Globus pallidus (tissue), 1 donor: ENCODE measurements around the gene L1CAM.

Source experiments
- DNase-seq: peaks from one replicate; pipeline ENCODE4 v3.0.0-alpha.2; 2015; ENCODE audit warnings: low spot score

Gene L1CAM

DNA sequence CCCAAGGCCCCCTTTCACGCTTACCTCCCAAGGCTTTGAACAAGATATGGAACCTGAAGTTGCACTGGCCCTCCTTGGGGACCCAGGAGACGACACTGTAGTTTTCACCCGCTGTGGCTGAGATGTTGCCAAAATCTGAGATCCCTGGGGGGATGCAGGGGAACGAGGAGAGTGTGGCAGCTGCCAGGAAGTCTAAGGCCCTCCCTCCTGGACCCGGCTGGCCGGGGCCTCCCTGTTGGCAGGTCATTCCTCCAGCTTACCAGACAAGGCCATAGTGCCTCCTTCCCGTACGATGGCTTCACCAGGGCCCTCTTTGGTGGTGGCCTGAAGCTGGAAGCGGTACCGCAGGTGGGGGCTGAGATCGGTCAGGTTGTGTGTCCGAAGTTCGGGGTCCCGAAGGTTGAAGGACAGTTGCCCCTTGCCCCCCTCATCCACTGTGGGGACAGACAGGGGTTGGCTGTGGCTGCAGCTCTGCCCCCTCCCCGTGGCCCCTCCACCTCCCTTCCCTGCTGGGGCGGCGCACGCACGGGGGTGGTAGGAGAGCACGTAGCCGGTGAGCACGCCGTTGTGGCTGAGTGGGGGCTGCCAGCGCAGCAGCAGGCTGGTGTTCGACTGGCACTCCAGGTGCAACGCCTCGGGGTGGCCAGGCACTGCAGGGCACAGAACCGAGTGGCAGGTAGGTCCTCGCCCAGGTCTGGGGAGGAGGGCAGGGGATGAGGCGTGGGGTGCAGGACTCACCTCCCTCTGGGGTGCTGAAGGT, 21.2 kb downstream of the L1CAM start:
- no peak for DNase-seq

DNA sequence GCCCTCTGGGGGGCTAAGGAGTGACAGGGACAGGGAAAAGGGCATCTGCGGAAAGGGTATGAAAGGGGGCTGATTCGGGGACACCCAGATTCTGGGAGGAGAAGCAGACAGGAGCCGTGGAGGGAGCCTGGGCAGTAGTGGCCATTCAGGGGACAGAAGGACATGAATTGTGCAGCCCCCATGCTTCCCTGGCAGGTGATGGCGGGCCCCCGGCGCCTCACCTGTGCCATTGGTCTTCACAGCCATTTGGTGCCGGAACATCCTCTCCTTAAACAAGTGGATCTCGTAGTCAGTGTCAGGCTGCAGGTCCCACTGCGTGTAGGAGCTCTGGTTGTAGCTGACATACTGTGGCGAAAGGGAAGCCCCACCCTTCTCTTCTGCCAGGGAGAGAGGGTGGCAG, 21.9 kb downstream of the L1CAM start:
- DNase-seq, result no peak

DNA sequence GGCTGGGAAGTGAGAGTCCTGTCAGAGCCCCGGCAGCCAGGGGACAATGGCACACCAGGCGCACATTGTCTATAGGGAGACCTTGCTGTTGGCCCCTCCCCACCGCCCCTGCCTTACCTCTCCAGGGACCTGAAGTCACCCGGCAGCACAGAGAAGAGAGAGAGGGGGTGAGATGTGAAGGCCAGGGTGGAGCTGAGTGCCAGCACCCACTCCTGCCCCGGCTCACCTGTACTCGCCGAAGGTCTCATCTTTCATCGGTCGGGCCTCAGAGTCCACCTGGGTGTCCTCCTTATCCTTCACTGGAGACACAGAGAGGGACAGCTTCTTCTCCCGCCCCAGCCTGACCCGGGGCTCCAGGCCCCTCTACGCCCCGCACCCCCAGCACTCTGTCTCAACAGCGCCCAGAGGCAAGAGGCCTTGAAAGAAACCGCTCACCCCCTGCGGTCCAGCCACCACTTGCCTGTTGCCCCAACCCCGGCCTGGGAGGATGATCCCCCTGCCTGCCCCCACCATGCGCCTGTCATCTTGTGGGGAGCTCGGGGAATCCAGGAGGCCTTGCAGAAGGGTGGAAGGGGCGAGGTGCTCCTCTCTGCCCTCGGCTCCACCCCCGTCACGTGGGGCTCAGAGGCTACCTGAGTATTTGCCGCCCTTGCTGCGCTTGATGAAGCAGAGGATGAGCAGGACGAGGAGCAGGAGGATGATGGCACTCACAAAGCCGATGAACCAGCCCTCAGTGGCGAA, 22.6 kb downstream of the L1CAM start:
- DNase-seq, result no peak

DNA sequence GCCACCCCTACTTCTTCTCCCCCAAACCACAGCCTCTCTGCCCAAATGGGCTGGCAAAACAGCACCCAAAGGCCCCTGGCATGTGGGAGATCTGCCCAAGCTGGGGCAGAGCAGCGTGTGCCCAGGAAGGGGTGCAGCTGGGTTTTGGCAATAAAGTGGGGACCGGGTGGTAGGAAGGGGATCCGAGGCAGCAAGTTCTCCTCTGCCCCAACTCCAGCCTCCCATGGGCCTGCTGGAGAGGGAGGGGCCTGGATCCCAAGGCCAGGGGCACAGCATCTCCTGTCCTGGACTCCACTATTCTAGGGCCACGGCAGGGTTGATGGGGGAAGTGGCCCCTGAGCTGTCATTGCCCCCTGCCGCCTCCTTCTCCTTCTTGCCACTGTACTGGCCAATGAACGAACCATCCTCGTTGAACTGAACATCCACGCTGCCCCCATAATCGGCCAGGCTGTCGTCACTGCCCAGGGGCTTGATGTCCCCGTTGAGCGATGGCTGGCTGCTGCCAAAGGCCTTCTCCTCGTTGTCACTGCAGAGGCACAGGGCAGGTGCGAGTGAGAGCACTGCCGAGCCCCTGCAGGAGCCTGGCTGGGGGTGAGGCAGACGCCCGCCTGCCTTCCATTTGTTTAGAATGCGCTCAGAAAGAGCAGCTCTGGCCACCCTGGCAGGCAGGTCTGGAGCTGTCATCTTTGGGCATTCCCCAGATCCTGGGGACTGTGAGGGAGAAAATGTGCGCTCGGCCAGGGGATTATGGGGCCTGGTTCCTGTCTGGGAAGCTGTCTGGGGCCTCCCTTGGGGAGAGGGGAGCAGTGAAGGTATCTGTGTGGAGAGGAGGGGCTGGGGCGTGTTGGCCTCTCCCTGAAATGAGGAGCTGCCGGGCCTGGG, 23.4 kb downstream of the L1CAM start:
- DNase-seq, result no peak

DNA sequence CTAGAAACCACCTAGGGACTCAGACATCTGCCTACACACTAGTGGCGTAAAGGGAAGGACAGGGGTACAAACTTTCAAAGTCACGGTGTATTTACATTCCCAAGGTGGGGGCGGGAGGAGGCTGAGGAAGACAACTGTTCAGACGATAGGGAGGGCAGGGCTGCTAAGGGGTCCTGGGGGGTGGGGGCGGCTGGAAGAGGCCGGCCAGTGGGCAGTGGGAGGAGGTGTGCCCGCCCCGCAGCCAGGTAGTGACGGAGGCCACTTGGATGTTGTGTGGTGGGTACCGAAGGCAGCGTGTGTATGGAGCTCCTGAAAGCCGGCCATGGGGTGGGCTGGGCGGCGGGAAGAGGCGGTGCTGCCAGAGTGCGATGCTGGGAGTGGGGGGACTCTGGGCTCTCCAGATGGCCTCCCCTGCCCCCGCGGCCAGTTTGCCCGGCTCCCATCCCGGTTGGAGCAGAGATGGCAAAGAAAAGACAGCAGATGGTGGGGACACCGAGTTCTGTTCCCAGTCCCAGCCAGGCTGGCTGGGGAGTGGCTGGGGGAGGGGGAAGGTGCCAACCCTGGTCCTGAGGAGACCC, 24.2 kb downstream of the L1CAM start:
- no peak for DNase-seq

DNA sequence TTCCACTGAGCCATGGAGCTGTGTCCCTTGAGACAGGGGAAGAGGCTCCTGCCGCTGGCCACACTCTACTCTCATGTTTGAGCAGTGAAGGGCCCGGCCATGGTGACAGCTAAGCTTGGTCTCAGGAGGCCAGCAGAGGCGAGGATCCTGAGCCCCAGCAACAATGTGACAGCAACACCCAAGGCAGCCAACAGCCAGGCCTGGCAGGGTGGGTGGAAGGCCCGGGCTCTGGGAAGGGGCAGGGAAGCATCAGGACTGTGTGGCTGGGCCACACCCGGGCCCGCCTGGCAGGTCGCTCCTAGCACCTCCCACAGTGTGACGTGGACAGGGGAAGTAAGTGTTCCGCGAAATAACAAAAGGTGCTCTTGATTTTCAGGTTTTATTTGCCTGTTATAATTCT, 24.8 kb downstream of the L1CAM start:
- no peak for DNase-seq

DNA sequence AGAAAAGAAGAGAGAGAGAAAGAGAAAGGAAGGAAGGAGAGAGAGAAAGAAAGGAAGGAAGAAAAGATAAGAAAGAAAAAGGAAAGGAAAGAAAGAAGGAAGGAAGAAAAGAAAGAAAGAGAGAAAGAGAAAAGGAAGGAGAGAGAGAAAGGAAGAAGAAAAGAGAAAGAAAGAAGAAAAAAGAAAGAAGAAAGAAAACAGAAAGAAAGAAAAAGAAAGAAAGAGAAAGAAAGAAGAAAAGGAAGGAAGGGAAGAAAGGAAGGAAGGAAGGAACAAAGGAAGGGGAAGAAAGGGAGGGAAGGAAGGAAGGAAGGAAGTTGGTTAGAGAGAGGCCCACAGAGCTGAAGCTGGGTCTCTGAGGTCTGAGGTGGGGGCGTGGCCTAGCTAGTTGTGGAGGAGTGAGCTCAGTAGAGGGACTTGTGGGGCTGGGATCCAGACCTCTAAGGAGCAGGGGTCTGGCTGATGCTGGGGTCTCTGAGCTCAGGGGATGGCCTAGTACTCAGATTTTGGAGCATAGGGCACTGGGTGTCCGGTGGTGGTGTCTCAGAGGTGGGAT, 28.5 kb downstream of the L1CAM start:
- no peak for DNase-seq

DNA sequence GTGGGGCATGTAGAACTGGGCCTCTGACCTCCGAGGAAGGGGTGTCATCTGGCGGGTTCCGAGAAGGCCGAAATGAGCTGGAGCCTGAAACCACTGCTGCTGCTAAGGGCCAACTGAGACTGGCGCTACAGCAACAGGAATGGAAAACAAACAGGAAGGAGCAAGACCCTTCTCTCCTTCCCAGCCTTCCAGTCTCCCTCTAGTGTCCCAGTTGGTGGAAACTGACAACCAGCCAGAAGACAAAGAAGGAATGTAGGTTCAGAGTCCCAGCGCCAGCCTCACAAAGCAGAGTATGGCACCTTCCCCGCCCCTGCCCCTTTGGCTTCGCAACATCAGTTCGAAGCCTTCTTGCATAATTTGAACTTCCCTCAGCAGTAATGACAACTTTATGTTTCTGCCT, 31.3 kb downstream of the L1CAM start:
- DNase-seq, result no peak

DNA sequence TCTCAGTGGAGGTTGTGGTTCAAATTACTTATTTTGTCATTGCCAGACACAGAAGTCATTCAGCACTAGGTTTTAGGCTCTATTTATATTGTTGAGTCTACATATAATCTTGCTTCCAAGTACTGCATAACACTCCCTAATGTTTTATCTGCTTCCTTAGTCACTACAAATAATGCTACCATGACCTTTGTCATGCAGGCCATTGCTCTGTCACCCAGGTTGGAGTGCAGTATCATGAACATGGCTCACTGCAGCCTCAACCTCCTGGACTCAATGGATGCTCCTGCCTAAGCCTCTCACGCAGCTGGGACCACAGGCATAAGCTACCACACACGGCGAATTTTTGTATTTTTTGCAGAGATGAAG, 32.1 kb downstream of the L1CAM start:
- no peak for DNase-seq

DNA sequence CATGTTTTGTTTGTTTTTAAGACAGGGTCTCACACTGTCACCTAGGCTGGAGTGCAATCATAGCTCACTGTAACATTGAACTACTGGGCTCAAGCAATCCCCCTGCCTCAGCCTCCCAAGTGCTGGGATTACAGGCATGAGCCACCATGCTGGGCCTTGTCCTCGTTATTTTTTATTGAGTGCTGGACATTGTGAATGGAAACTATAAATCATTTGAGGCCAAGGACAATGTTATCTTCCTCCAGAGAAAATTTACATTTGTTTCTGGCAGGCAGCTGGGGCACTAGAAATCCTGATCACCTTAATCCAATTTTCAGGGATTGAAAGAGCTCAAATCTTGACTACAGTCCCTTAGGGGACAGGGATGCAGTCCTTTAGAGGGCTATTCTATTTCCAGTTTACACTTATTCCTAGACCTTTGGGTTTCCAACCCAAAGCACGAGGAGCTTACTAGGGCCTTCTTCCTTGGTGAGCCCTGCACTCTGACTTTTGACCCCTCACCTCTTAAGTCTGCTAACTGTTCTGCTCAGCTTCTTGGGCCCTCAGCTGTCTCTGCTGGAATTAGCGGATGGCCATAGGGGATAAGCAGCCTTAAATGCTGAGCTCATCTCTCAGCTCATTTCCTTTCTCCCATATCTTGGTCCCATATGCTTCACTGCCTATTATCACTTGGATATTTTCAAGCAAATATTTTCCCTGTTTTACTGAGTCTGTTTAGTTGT, 32.6 kb downstream of the L1CAM start:
- no peak for DNase-seq

DNA sequence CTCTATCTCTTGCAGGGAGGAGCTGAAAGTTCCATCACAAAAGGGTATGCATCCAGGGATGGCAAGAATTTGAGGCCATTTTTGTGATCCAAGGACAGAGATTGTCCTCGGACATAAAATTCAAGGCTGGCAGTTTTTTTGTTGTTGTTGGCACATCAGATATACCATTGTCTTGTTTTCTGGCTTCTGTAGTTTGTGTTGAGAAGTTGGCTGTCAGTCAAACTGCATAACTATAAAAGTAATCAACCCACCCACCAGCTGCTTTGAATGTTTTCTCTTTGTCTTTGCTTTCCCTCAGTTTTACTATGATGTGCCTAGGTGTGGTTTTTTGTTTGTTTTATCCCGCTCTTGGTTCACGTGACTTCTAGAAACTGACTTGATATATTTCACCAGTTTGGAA, 34.0 kb downstream of the L1CAM start:
- DNase-seq, result no peak

DNA sequence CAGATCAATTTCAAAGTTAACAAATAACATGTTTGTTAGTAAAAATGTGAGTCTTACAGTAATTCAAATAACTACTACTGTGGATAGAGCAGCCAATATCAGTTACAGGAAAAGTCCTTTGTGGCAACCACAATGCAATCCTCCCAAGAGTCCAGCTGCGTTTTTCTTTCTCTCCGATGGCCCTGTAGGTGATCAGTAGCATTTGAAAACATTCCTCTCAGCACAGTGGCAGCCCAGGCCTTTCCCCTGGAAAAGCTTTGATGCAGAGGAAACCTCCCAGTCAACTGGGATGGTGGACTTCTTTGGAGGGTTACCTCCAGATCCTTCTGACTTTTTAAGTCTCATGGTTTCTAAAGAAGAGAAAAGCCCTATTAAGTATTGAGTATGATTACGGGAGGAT, 37.6 kb downstream of the L1CAM start:
- no peak for DNase-seq

DNA sequence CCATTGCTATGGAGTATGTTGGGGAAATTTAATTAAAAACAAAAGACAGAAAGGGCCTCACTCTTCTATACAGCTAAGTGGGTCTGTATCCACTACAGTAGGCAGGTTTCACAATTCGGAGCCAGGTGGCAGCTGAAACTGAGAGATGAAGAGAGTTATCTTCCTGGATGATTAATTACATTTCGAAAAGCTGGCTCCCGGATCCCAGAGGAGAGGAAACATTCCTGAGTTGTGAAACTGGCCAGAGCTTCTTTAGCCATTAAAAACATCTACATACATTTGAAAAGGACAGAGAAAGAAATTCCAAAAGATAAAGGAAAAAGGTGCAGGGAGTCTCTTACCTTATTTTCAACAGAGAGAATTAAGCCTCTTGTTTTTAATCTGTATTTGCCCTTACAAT, 40.1 kb downstream of the L1CAM start:
- no peak for DNase-seq

DNA sequence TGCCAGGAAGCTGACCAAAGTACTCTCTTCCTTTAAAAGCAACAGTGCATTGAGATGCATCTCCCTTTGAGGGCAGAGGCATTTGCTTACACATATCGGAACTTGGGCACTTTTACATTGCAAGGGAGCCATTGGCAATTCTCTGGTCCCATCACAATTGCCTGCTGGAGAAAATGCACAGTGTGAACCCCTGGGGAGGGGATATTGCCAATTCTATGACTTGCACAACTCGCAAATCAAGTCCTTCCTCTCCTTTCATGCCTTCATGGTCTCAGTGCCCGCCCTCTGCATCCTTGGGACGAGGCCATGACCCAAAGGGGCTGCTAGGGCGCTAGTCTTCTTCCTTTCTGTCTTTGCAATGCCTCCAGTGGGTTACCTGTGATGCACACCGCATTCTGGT, 40.8 kb downstream of the L1CAM start:
- DNase-seq, result no peak

DNA sequence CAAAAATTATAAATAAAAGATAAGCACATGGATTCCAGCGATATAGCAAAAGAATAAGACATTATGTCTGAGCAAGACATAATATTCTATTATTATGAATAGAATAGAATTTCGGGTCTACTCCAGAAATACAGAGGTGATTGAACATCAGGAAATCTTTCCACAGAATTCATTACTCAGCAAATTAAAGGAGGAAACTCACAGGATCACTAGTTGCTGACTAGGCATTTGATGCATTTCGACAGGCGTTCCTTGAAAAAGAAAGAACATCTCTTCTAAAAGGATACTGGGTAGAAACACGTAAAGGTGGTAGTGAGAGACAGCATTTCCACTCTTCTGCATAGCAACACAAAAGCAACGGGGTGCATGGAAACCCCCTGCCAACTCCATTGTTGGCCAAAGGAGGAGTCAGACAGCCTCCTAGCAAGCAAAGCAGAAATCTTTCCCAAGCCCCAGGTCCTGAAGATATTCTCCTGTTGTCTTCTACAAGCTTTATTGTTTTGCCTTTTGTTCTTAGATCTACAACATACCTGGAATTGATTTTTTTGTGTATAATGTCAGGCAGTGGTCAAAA, 41.4 kb downstream of the L1CAM start:
- DNase-seq, result no peak

DNA sequence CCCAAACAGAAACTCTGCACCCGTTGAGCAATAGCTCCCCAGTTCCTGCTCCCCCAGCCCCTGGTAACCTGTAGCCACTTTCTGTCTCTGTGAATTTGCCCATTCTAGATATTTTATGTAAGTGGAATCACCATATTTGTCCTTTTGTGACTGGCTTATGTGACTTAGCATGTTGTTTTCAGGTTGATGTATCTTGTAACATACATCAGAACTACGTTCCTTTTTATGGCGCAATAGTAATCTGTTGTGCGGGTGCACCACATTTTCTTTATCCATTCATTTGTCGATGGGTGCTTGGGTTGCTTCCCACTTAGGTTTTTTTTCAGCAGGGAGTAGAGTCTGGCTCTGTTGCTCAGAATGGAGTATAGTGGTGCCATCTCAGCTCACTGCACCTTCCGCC, 49.1 kb downstream of the L1CAM start:
- DNase-seq, result no peak

DNA sequence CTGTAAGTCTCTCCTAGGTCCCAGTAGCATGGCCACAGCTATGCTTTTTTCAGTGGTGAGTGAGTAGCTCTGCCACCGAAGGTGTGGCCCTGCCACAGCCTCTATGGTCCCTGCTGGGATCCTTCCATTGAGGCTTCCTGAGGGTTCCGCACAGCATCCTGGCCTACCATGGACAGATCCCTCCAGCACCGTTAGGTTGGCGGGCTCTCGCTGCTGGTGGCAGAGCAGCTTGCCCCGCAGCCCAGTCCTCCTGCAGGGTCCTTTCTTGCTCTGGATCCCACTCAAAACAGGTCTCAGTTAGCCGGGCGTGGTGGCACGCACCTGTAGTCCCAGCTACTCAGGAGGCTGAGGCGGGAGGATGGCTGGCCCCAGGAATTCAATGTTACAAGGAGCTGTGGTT, 53.2 kb downstream of the L1CAM start:
- no peak for DNase-seq

DNA sequence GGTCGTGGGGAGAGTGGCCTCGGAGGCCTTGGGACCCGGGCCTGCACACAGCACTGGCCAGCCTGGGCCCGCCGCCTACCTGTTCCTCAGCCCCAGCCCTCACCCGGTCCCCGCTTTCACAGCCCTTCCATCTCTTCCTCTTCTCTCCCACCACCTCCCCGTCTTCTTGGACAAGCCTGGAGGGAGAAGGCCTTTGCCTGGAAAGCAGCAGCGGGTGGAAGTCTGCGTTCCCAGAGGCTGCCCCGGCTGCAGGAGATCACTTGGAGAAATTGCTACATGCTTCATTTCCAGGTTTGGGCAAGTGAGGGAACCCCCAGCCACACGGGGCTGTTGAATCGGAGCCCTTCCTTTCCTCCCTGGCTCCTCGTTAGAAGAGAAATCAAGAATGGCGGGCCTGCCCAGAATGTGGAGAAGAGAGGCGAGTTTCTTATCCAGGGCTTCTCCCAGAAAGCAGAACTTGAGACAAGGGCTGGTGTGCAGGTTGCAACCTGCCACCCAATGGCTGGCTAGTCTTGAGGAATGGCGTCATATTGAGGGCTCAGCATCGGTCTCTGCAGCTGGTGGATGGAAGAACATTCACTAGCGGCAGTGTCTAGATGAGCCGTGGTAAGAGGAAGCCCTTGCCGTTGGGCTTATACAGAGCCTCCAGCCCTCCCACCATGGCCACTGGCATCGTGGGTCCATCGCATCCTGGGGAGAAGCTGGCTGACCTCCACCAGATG, 54.4 kb downstream of the L1CAM start:
- DNase-seq, result no peak

DNA sequence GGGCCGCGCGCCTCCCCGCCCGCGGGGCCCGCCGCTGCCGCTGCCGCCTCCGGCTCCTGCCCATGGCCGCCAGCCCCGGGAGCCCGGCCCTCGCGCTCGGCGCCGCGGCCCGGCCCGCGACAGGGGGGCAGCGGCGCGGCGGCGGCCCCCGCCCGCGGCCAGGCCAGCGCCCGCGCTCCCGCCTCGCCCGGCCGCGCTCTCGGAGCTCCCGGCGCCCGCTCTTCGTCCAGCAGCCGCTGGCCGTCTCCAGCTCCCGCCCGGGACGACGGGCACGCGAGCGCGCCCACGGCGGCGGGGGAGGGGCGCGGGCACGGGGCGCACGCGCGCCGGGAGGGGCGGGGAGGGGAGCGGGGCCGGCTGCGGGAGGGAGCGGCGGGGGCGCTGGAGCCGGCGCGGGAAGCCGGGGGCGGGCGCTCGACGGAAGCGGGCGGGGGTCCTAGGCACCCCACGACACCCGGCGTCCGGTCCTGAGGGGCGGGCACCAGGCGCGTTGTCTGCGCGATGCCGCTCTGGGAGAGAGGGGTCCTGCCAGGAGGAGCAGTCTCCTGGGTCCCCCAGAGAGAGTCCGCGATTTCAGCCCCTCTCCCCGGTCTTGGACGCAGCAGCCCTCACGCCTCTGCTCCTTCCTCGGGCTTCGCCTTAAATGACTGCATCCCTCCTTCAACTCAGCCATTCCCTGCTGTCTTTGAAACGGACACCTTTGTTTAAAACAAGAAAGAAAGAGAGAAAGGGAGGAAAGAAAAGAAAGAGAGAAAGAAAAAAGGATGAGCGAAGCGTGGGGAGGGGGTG, 55.1 kb downstream of the L1CAM start:
- DNase-seq, result no peak
